HG03064 (cell line): ENCODE data around the gene PLCB3.

Experiments
- ATAC-seq: cut with Tn5 transposase; IDR thresholded peaks from one replicate; pipeline ENCODE4 v1.9.1; 2021; ENCODE audit warnings: low read depth; ENCODE audit not compliant: unreplicated experiment

PLCB3 gene

GRCh38 chr11:64248578-64248977, 2.8 kb upstream of the PLCB3 start:
- ATAC-seq, result no peak

- no peak for ATAC-seq
Observed at GRCh38 chr11:64249038-64249437, 2.3 kb upstream of the PLCB3 start.

GRCh38 chr11:64249563-64250414, 1.5 kb upstream of the PLCB3 start:
- no peak for ATAC-seq

GRCh38 chr11:64250415-64251015, 815 bp upstream of the PLCB3 start:
- ATAC-seq, result no peak

GRCh38 chr11:64251753-64252002, 348 bp downstream of the PLCB3 start:
- no peak for ATAC-seq

- ATAC-seq, result no peak
Observed at GRCh38 chr11:64252003-64252872, 908 bp downstream of the PLCB3 start.

GRCh38 chr11:64253043-64253442, 1.7 kb downstream of the PLCB3 start:
- ATAC-seq, result no peak

- no peak for ATAC-seq
Observed at GRCh38 chr11:64253481-64253880, 2.2 kb downstream of the PLCB3 start.

- ATAC-seq, result no peak
Observed at GRCh38 chr11:64254326-64254725, 3.0 kb downstream of the PLCB3 start.

GRCh38 chr11:64255135-64256128, 4.1 kb downstream of the PLCB3 start:
- ATAC-seq, result no peak

GRCh38 chr11:64256300-64256699, 5.0 kb downstream of the PLCB3 start:
- ATAC-seq, result no peak

GRCh38 chr11:64258356-64258755, 7.0 kb downstream of the PLCB3 start:
- ATAC-seq, result no peak

- no peak for ATAC-seq
Observed at GRCh38 chr11:64258946-64259532, 7.7 kb downstream of the PLCB3 start.

GRCh38 chr11:64259533-64260067, 8.3 kb downstream of the PLCB3 start:
- ATAC-seq, result no peak

GRCh38 chr11:64260147-64260708, 8.9 kb downstream of the PLCB3 start:
- no peak for ATAC-seq

- ATAC-seq, result no peak
Observed at GRCh38 chr11:64261556-64262080, 10.3 kb downstream of the PLCB3 start.

- no peak for ATAC-seq
Observed at GRCh38 chr11:64262271-64263002, 11.1 kb downstream of the PLCB3 start.
